ENCODE results near the gene ABI2.

DNA sequence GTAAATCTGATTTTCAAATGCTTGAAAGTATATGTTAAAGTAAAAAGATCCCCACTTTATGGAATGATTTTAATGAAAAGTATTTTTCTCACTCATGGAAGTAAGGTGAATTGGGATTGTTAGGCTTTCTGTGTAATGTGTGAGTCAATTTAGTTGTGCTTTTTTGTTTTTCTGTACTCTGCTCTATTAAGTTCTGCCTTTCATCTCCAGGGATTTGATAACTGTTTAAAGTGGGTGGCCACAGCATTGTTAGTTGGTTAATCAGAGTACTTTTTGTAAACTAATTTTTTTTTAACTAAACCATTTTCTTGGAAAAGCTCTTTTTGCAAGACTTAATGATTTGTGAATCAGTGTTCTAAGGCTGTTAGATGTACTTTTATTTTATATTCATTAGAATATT is 76.8 kb downstream of the ABI2 start:
- TF ChIP-seq, protein P1, sequence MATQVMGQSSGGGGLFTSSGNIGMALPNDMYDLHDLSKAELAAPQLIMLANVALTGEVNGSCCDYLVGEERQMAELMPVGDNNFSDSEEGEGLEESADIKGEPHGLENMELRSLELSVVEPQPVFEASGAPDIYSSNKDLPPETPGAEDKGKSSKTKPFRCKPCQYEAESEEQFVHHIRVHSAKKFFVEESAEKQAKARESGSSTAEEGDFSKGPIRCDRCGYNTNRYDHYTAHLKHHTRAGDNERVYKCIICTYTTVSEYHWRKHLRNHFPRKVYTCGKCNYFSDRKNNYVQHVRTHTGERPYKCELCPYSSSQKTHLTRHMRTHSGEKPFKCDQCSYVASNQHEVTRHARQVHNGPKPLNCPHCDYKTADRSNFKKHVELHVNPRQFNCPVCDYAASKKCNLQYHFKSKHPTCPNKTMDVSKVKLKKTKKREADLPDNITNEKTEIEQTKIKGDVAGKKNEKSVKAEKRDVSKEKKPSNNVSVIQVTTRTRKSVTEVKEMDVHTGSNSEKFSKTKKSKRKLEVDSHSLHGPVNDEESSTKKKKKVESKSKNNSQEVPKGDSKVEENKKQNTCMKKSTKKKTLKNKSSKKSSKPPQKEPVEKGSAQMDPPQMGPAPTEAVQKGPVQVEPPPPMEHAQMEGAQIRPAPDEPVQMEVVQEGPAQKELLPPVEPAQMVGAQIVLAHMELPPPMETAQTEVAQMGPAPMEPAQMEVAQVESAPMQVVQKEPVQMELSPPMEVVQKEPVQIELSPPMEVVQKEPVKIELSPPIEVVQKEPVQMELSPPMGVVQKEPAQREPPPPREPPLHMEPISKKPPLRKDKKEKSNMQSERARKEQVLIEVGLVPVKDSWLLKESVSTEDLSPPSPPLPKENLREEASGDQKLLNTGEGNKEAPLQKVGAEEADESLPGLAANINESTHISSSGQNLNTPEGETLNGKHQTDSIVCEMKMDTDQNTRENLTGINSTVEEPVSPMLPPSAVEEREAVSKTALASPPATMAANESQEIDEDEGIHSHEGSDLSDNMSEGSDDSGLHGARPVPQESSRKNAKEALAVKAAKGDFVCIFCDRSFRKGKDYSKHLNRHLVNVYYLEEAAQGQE (IDR thresholded peaks at IDR 0.05; ENCODE audit: low read depth), result no peak
- TF ChIP-seq, protein P2, sequence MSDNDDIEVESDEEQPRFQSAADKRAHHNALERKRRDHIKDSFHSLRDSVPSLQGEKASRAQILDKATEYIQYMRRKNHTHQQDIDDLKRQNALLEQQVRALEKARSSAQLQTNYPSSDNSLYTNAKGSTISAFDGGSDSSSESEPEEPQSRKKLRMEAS (IDR thresholded peaks at IDR 0.05), result no peak
- TF ChIP-seq YY1 (IDR thresholded peaks at IDR 0.05; ENCODE audit: low read depth) (no peak), CREB1 (IDR thresholded peaks at IDR 0.05; ENCODE audit: low read depth) (no peak), TAF1 (IDR thresholded peaks at IDR 0.05; ENCODE audit: low read depth) (no peak), TCF12 (IDR thresholded peaks at IDR 0.05; ENCODE audit: low read depth) (no peak), NFIC (IDR thresholded peaks at IDR 0.05) (no peak), CEBPB (IDR thresholded peaks at IDR 0.05) (no peak), TEAD4 (IDR thresholded peaks at IDR 0.05) (no peak), EGR1 (IDR thresholded peaks at IDR 0.05) (no peak), ZBTB7A (IDR thresholded peaks at IDR 0.05; ENCODE audit: low read depth) (no peak), EP300 (IDR thresholded peaks at IDR 0.05; ENCODE audit: borderline replicate concordance) (no peak), RAD21 (IDR thresholded peaks at IDR 0.05; ENCODE audit: low read depth) (no peak)

Measured in Ishikawa (cell line).